Loucy (cell line): Measurements from ENCODE around the gene MDN1.

Experiments
- H2AFZ ChIP-seq: fragments of 200-600 bp; sonication (generic); 2 replicates; pipeline ENCODE4 v1.6.0; 2016; ENCODE audit warnings: antibody characterized with exemption, mild to moderate bottlenecking, low read length, moderate library complexity
- H3F3A ChIP-seq: fragments of 200-600 bp; 2 replicates; pipeline ENCODE4 v1.6.0; 2016; ENCODE audit warnings: antibody characterized with exemption, low read depth, mild to moderate bottlenecking
- H3K27me3 ChIP-seq: fragments of 200-600 bp; sonication (generic); 2 replicates; pipeline ENCODE4 v1.6.1; 2014; ENCODE audit warnings: low read length, mild to moderate bottlenecking; ENCODE audit not compliant: insufficient read depth, poor library complexity, severe bottlenecking
- H3K36me3 ChIP-seq: fragments of 200-600 bp; sonication (generic); 2 replicates; pipeline ENCODE4 v1.6.1; 2016; ENCODE audit warnings: low read length; ENCODE audit not compliant: insufficient read depth
- H3K4me1 ChIP-seq: fragments of 200-600 bp; sonication (generic); 2 replicates; pipeline ENCODE4 v1.5.1; 2014; ENCODE audit warnings: low read length, mild to moderate bottlenecking; ENCODE audit not compliant: insufficient read depth, poor library complexity, severe bottlenecking
- H3K4me2 ChIP-seq: fragments of 200-600 bp; sonication (generic); 2 replicates; pipeline ENCODE4 v1.6.0; 2014; ENCODE audit warnings: antibody characterized with exemption, low read length, low read depth, mild to moderate bottlenecking; ENCODE audit not compliant: poor library complexity, severe bottlenecking
- H3K4me3 ChIP-seq: fragments of 200-600 bp; sonication (generic); 2 replicates; pipeline ENCODE4 v1.5.1; 2014; ENCODE audit warnings: low read length, mild to moderate bottlenecking, mixed read lengths; ENCODE audit not compliant: poor library complexity, severe bottlenecking
- H3K79me2 ChIP-seq: fragments of 200-600 bp; sonication (generic); 2 replicates; pipeline ENCODE4 v1.6.1; 2014; ENCODE audit warnings: low read length; ENCODE audit not compliant: insufficient read depth
- H3K9ac ChIP-seq: fragments of 200-600 bp; sonication (generic); 2 replicates; pipeline ENCODE4 v1.6.0; 2014; ENCODE audit warnings: mild to moderate bottlenecking, low read depth, low read length, moderate library complexity; ENCODE audit not compliant: poor library complexity, severe bottlenecking
- H3K9me2 ChIP-seq: fragments of 200-600 bp; sonication (generic); replicated peaks from 2 replicates; pipeline ENCODE4 v1.6.1; 2016; ENCODE audit warnings: low read depth, low read length, mixed read lengths
- H3K9me3 ChIP-seq: fragments of 200-600 bp; sonication (generic); 2 replicates; pipeline ENCODE4 v1.6.1; 2014; ENCODE audit warnings: mild to moderate bottlenecking, antibody characterized with exemption, low read length, low read depth; ENCODE audit not compliant: insufficient read depth
- H4K20me1 ChIP-seq: fragments of 200-600 bp; sonication (generic); 2 replicates; pipeline ENCODE4 v1.6.0; 2014; ENCODE audit warnings: antibody characterized with exemption, low read length, mild to moderate bottlenecking; ENCODE audit not compliant: insufficient read depth, poor library complexity, severe bottlenecking
- CTCF ChIP-seq: fragments of 200-600 bp; sonication (generic); conservative IDR thresholded peaks from 2 replicates; pipeline ENCODE4 v1.5.1; 2014; ENCODE audit warnings: mild to moderate bottlenecking, antibody characterized with exemption, low read length
- EZH2phosphoT487 ChIP-seq: fragments of 200-600 bp; IDR thresholded peaks from 2 replicates; pipeline ENCODE4 v1.6.1; 2018; ENCODE audit warnings: antibody characterized with exemption, mild to moderate bottlenecking, moderate library complexity, borderline replicate concordance

MDN1 gene

GRCh38 chr6:89599727-89600126 lies 219.9 kb downstream of the MDN1 start:
- H3F3A ChIP-seq = peaks cover 10% of the 10 kb centered on the region; the same call in 1 of the 2 replicates
- H3K27me3 ChIP-seq = no peaks in the 10 kb centered on the region
- no peak overlapping the region for H3K4me3 ChIP-seq
- no peaks in the 10 kb centered on the region for H3K79me2 ChIP-seq
- no peaks in the 10 kb centered on the region for H4K20me1 ChIP-seq
- H3K9me3 ChIP-seq = no peaks in the 10 kb centered on the region
- no peaks in the 10 kb centered on the region for H3K9me2 ChIP-seq
- no peak overlapping the region for H3K9ac ChIP-seq
- no peaks in the 10 kb centered on the region for H3K36me3 ChIP-seq
- H2AFZ ChIP-seq = no peak overlapping the region
- H3K4me2 ChIP-seq = no peak overlapping the region
- TF ChIP-seq CTCF (no peak), EZH2phosphoT487 (no peak)
- peaks cover 18% of the 10 kb centered on the region for H3K4me1 ChIP-seq

GRCh38 chr6:89597988-89598387 lies 221.6 kb downstream of the MDN1 start:
- no peaks in the 10 kb centered on the region for H3K36me3 ChIP-seq
- H3F3A ChIP-seq = peaks cover 10% of the 10 kb centered on the region; the same call in 1 of the 2 replicates
- no peaks in the 10 kb centered on the region for H3K9me2 ChIP-seq
- H3K4me3 ChIP-seq = no peak overlapping the region
- H3K79me2 ChIP-seq = no peaks in the 10 kb centered on the region
- TF ChIP-seq EZH2phosphoT487 = no peak
- peak; percentile 68 for TF ChIP-seq CTCF
- no peaks in the 10 kb centered on the region for H3K9me3 ChIP-seq
- peak overlapping the region; percentile 8 for H3K4me2 ChIP-seq
- H2AFZ ChIP-seq = peak overlapping the region; percentile 32; the same call in 1 of the 2 replicates
- H3K9ac ChIP-seq = no peak overlapping the region
- no peaks in the 10 kb centered on the region for H4K20me1 ChIP-seq
- H3K4me1 ChIP-seq = peaks cover 18% of the 10 kb centered on the region
- H3K27me3 ChIP-seq = no peaks in the 10 kb centered on the region

- H3K9ac ChIP-seq = no peak overlapping the region
- no peaks in the 10 kb centered on the region for H4K20me1 ChIP-seq
- no peaks in the 10 kb centered on the region for H3K27me3 ChIP-seq
- H2AFZ ChIP-seq = no peak overlapping the region
- H3K4me2 ChIP-seq = no peak overlapping the region
- peaks cover 10% of the 10 kb centered on the region; the same call in 1 of the 2 replicates for H3F3A ChIP-seq
- H3K36me3 ChIP-seq = no peaks in the 10 kb centered on the region
- no peak for TF ChIP-seq CTCF
- TF ChIP-seq EZH2phosphoT487 = no peak
- no peak overlapping the region for H3K4me3 ChIP-seq
- no peaks in the 10 kb centered on the region for H3K79me2 ChIP-seq
- H3K9me2 ChIP-seq = no peaks in the 10 kb centered on the region
- no peaks in the 10 kb centered on the region for H3K9me3 ChIP-seq
- H3K4me1 ChIP-seq = peaks cover 18% of the 10 kb centered on the region
Observed at GRCh38 chr6:89597372-89597771, 222.2 kb downstream of the MDN1 start.
